ENCODE data around the gene IGSF6.
"Not testable (repeated sequence)": the region's sequence is repeated elsewhere in the genome, so short reads cannot be mapped to it uniquely, and the experiment has no call there.

Gene IGSF6

DNA sequence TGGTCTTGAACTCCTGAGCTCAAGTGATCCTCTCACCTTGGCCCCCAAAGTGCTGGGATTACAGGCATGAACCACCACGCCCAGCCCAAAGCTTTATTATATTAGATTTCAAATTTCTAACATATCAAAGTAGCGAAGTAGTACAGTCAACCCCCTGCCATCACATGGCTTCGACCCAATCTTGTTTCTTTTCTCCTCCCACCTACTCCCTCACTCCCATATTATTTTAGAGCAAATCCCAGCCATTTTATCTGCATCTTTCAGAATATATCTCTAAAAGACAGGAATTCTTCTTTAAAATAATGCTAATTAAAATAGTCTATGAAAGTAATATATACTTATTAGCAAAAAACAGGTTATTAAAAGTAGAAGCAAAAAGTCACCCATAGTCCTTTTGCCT lies 893 bp downstream of the IGSF6 start:
- no peak for DNase-seq

GRCh38 chr16:21650521-21650920 lies 1.9 kb downstream of the IGSF6 start:
- DNase-seq: no peak

DNA sequence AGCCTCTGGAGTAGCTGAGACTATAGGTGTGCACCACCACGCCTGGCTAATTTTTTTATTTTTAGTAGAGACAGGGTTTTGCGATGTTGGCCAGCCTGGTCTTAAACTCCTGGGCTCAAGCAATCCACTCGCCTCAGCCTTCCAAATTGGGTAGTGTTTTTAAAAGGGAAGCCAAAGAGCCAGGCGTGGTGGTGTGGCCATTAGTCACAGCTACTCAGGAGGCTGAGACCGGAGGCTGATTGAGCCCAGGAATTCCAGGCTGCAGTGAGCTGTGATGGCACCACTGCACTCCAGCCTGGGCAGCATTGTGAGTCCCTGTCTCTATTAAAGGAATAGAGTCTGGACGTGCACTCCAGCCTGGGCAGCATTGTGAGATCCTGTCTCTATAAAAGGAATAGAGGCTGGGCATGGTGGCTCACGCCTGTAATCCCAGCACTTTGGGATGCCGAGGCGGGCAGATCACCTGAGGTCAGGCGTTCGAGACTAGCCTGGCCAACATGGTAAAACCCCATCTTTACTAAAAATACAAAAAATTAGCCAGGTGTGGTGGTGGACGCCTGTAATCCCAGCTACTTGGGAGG lies 2.5 kb downstream of the IGSF6 start:
- DNase-seq: not testable (repeated sequence)

DNA sequence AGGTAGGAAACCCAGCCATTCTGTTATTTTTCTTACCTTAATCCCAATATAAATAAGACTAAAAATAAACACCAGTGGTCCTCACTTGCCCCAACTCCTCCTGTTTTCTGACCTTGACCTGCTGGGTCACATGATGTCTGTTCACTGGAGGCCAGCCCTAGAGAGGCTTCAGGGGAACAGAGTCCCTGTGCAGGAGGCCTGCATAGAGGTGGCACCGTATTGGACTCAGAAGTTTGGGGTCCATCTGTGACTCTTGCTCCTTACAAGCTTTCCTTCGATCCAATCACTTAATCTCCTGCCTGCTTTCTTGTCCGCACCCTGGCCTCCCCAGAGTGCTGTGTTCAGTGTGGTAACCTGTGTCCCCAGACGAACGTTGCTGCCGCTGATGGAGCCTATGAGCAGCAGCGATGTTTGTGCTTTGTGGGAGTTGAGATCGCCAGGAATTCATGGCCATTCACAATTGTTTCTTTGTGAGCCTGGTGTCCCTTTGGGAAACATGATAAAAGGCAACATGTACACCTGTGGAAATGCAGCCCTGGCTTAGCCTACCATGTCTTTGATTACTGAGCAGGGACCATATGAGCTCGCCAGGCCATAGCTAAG lies 4.7 kb downstream of the IGSF6 start:
- DNase-seq: no peak

- peak; percentile 78 for DNase-seq
Measured at GRCh38 chr16:21646721-21647561, 5.5 kb downstream of the IGSF6 start.

DNA sequence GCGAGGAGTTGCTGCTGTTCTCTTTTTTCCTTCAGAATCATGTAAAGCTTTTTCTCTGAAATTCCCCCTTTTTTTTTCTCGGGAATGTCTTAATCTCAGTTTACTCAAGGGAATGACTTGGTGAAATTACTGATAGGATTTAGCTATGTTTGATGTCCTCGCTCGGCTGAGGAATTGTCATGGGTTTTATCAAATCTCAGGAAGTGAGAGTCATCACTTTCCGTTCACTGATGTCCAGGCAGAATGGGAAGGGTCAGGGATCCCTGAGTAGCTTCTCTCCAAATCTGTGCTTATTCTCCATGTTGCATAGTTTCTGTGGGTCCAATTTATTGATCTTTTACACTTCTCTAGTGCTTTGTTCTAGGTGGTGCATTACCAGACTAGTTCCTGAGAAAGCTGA lies 6.3 kb downstream of the IGSF6 start:
- DNase-seq: no peak

DNA sequence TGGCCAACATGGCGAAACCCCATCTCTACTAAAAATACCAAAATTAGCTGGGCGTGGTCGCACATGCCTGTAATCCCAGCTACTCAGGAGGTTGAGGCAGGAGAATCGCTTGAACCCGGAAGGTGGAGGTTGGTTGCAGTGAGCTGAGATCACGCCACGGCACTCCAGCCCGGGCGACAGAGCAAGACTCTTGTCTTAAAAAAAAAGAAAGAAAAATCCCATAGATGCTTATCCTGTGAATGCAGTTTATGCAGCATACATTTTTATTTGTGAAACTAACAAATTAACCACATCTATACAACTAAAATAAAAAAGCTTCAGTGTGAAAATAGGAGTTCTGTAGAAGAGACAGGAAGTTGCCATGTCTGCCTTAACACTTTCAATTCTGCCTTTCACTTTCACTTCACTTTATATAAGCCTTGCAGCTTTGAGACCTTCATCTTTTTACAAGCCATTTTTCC lies 7.1 kb downstream of the IGSF6 start:
- peak; percentile 28 for DNase-seq

DNA sequence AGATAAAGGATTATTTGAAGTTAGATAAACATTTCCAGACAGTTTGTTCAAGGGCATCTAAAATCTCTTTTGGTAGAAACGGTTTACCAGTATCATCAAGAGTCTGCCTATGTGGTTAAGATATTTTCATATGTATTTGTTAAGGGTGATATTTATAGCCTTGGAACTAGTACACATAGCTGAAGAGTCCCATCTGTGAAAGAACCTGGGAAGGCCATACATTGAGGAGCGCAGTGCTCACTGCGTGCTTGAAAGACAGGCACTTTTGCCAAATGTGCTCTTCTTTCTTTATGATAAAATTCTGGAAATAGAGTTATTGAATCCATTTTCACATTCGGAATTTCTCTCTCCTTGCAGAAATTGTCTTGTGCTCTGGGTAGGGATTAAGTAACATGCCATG lies 7.7 kb downstream of the IGSF6 start:
- no peak for DNase-seq

DNA sequence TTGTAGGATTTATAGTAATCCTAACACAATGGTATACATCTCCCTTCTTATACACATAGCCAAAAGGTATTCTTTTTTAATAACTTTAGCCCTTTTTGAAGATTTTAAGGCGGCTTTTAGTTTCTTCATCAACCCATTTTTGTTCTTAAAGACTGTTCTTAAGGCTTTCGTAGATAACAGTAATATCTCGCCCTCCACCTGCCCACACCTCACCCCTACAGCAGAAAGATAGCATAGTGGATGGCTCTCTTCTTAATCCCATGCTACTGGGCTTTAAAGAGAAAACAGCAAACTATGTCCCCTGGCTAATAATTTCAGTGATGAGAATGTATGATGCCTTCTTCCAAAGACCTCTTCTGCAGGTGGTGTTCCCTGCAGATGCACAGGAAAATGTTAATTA lies 8.6 kb downstream of the IGSF6 start:
- DNase-seq: no peak

DNA sequence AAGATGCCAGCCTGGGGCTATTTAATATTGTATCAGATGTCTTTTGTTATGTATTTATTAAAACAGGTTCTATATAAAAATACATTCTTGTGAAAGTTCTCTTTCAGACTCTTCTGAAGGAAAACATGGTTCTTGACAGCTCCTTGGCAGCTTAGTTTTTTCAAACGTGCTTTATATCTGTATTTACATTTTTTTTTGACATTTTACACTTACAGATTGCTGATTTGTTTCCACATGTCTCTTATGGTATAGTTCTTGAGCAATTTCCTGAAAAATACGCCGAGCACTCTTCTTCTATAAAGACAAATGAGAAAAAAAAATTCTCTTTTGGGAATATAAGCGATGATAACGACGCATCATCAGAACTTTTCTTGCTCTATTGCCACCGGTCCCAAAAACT lies 9.5 kb downstream of the IGSF6 start:
- no peak for DNase-seq

- no peak for DNase-seq
Measured at GRCh38 chr16:21641916-21642315, 10.5 kb downstream of the IGSF6 start.

- DNase-seq: no peak
Measured at GRCh38 chr16:21639493-21639892, 12.9 kb downstream of the IGSF6 start.

DNA sequence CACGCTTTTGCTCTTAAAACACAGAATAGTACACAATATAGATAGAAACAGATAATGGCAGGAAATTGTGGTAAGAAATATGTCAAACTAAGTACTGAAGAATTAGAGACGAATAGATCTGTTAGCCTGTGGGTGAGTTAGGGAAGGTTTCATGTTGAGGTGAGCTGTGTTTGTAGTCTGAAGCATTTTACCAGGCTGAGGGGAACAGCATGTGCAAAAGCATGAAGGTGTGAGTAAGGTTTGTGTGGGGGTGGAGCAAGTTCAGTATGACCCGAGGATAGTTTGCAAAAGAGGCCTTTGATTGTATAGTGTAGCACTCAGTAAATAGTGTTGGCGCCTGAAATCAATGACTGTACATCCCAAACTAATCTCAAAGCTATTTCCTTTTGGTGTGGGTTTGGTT lies 13.8 kb downstream of the IGSF6 start:
- DNase-seq: peak; percentile 5

DNA sequence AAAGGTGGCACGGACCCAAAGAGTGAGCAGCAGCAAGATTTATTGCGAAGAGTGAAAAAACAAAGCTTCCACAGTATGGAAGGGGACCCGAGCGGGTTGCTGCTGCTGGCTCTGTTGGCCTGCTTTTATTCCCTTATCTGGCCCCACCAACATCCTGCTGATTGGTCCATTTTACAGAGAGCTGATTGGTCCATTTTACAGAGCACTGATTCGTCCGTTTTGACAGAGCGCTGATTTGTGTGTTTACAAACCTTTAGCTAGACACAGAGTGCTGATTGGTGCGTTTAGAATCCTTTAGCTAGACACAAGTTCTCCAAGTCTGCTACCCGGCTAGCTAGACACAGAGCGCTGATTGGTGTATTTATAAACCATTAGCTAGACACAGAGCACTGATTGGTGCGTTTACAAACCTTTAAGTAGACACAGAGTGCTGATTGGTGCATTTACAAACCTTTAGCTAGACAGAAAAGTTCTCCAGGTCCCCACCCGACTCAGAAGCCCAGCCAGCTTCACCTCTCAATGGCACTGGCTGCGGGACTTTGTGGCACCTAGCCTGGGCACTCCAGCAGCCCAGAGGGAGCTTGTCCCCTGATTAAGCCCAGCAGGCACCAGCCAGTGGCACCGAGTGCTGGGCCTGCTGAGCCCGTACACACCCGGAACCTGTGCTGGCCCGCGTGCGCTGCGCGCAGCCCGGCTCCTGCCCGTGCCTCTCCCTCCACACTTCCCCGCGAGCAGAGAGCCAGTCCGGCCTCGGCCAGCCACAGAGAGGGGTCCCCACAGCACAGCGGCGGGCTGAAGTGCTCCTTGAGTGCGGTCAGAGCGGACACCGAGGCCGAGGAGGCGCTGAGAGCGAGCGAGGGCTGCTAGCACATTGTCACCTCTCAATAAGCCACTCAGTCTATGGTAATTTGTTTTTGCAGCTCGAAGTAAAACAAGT lies 15.1 kb downstream of the IGSF6 start:
- DNase-seq: no peak

DNA sequence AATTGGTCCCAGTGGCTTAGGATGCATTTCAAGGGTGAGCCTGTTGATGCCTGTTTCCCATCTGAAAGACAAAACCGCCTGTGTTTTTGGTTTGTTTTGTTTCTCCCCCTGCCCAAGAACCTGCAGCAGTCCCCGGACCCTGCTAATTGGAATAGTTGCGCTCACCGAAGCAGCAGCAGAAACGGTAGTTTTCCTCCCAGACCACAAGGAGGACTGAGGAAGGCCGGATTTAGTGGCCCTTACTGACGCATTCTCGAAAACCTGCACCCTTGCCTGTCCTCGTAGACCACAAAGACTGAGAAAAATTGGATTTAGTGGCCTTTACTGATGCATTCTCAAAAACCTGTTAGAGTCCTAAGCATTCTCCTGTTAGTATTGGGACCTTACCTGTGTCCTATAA lies 16.7 kb downstream of the IGSF6 start:
- not testable (repeated sequence) for DNase-seq

- no peak for DNase-seq
Measured at GRCh38 chr16:21634216-21634615, 18.2 kb downstream of the IGSF6 start.

GRCh38 chr16:21631951-21632575 lies 20.3 kb downstream of the IGSF6 start:
- DNase-seq: not testable (repeated sequence)

- not testable (repeated sequence) for DNase-seq
Measured at GRCh38 chr16:21631376-21631775, 21.0 kb downstream of the IGSF6 start.

GRCh38 chr16:21630866-21631265 lies 21.5 kb downstream of the IGSF6 start:
- DNase-seq: not testable (repeated sequence)

- not testable (repeated sequence) for DNase-seq
Measured at GRCh38 chr16:21629616-21630539, 22.5 kb downstream of the IGSF6 start.

GRCh38 chr16:21628772-21629171 lies 23.6 kb downstream of the IGSF6 start:
- DNase-seq: no peak
